PC-3 (cell line): ENCODE data around the gene OVCA2.

Source experiments
- EZH2 ChIP-seq: fragments of 300-600 bp; sonication (generic); IDR thresholded peaks from one replicate; pipeline ENCODE4 v1.6.1; 2017; ENCODE audit warnings: antibody characterized with exemption, mild to moderate bottlenecking, low read length; ENCODE audit not compliant: unreplicated experiment
- TF ChIP-seq, protein P1 (sequence below): fragments of 300-600 bp; sonication (generic); conservative IDR thresholded peaks from 2 replicates; pipeline ENCODE4 v1.5.1; 2017; ENCODE audit warnings: antibody characterized with exemption, low read depth, mild to moderate bottlenecking, low read length

DNA sequence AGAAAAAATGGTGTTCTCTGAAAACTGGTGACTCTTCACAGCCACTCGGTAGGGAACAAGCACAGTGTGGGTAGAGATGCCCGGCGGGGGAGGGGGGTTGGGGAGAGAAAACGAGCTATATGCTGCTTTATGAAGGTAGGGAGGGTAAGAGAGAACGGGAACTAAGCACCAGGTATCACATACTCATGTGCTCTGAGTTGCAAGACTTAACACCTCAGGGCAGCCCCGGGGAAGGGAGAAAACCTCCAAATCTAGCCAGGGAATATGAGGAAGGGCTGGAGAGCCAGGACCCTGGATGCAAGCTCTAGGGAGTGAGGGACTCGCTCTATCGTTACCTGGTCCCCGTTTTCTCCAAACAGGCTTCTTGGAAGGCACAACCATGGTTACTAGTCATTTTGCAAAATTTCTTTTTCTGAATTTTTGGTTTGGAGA, 48.4 kb downstream of the OVCA2 start:
- TF ChIP-seq, protein P1, sequence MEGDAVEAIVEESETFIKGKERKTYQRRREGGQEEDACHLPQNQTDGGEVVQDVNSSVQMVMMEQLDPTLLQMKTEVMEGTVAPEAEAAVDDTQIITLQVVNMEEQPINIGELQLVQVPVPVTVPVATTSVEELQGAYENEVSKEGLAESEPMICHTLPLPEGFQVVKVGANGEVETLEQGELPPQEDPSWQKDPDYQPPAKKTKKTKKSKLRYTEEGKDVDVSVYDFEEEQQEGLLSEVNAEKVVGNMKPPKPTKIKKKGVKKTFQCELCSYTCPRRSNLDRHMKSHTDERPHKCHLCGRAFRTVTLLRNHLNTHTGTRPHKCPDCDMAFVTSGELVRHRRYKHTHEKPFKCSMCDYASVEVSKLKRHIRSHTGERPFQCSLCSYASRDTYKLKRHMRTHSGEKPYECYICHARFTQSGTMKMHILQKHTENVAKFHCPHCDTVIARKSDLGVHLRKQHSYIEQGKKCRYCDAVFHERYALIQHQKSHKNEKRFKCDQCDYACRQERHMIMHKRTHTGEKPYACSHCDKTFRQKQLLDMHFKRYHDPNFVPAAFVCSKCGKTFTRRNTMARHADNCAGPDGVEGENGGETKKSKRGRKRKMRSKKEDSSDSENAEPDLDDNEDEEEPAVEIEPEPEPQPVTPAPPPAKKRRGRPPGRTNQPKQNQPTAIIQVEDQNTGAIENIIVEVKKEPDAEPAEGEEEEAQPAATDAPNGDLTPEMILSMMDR: no peak
- no peak for TF ChIP-seq EZH2
